Skin of body (tissue), 2 donors: Measurements from ENCODE around the gene C20orf204. TPM values are rescaled to one million over a fixed set of nuclear protein-coding genes. Genes with fewer than 3 reads are reported as not detected.

Experiments used
- DNase-seq: peaks from one replicate; lab custom pipeline; 2025; lab: John Stamatoyannopoulos, UW
- total RNA-seq: library from RNA; depleted of rRNA; stranded (reverse); fragments of >200 nt; gene quantifications from one replicate; pipeline ENCODE4 v1.2.3, GENCODE V29; 2014

Gene C20orf204
- total RNA-seq, 1 donor from 2014 or later = 0.39 TPM

- DNase-seq = no peak
These were observed 20.1 kb downstream of the C20orf204 start for GRCh38 chr20:64055893-64056638.

- DNase-seq = no peak
These were observed 20.6 kb downstream of the C20orf204 start for GRCh38 chr20:64056639-64056888.

GRCh38 chr20:64056889-64057627 lies 21.1 kb downstream of the C20orf204 start:
- DNase-seq = no peak

GRCh38 chr20:64057628-64058498 lies 21.9 kb downstream of the C20orf204 start:
- no peak for DNase-seq

GRCh38 chr20:64058536-64058935 lies 22.6 kb downstream of the C20orf204 start:
- DNase-seq = no peak

GRCh38 chr20:64062276-64062595 lies 26.3 kb downstream of the C20orf204 start:
- DNase-seq = no peak

- peak; percentile 93 for DNase-seq
These were observed 26.8 kb downstream of the C20orf204 start, which contains the start of gene TCEA2 for GRCh38 chr20:64062596-64063388. TCEA2 (plus strand) TSS chr20:64063198; CDS start chr20:64063313, 115 bp downstream.

GRCh38 chr20:64063389-64064144 lies 27.6 kb downstream of the C20orf204 start:
- DNase-seq = no peak

GRCh38 chr20:64064145-64064698 lies 28.2 kb downstream of the C20orf204 start:
- DNase-seq = no peak

GRCh38 chr20:64065062-64065973 lies 29.3 kb downstream of the C20orf204 start:
- DNase-seq = no peak

- DNase-seq = no peak
These were observed 30.0 kb downstream of the C20orf204 start for GRCh38 chr20:64065974-64066343.

- DNase-seq = no peak
These were observed 31.1 kb downstream of the C20orf204 start for GRCh38 chr20:64067005-64067632.

- no peak for DNase-seq
These were observed 31.8 kb downstream of the C20orf204 start for GRCh38 chr20:64067733-64068307.

- DNase-seq = no peak
These were observed 32.6 kb downstream of the C20orf204 start for GRCh38 chr20:64068386-64069208.

- DNase-seq = no peak
These were observed 33.2 kb downstream of the C20orf204 start for GRCh38 chr20:64069209-64069613.

GRCh38 chr20:64069614-64070243 lies 33.7 kb downstream of the C20orf204 start:
- no peak for DNase-seq
